SK-N-MC (cell line): ENCODE results near the gene PPP2R2C.

Experiments used
- DNase-seq: peaks from one replicate; pipeline ENCODE4 v3.0.0-alpha.2; 2011; ENCODE audit warnings: low read depth, low spot score
- H3K27ac ChIP-seq: fragments of 200-600 bp; sonication (generic); 2 replicates; pipeline ENCODE4 v1.5.1; 2016; ENCODE audit warnings: mixed run types
- H3K36me3 ChIP-seq: fragments of 200-600 bp; sonication (generic); 2 replicates; pipeline ENCODE4 v1.6.1; 2017; ENCODE audit warnings: antibody characterized with exemption, low read length, mixed read lengths; ENCODE audit not compliant: insufficient read depth
- H3K4me3 ChIP-seq: fragments of 200-600 bp; sonication (generic); 2 replicates; pipeline ENCODE4 v1.5.1; 2016
- H3K9ac ChIP-seq: fragments of 200-600 bp; sonication (generic); 2 replicates; pipeline ENCODE4 v1.8.0; 2017; ENCODE audit warnings: mixed run types, mixed read lengths; ENCODE audit not compliant: insufficient read length
- H3K9me3 ChIP-seq: fragments of 200-600 bp; sonication (generic); 2 replicates; pipeline ENCODE4 v1.6.1; 2017; ENCODE audit warnings: low read depth, mild to moderate bottlenecking, antibody characterized with exemption, low read length, moderate library complexity, mixed read lengths
- EZH2 ChIP-seq: fragments of 200-600 bp; sonication (generic); IDR thresholded peaks from one replicate; pipeline ENCODE4 v1.6.1; 2017; ENCODE audit warnings: antibody characterized with exemption
- FOXP2 ChIP-seq: optimal IDR thresholded peaks from 2 replicates; pipeline ENCODE3; 2011; ENCODE audit warnings: mild to moderate bottlenecking, moderate library complexity; ENCODE audit not compliant: insufficient read depth; ENCODE audit errors: extremely low read length, control extremely low read depth
- POLR2AphosphoS5 ChIP-seq: IDR thresholded peaks from 2 replicates; pipeline ENCODE4 v1.6.1; 2012; ENCODE audit warnings: mild to moderate bottlenecking, low read depth, low read length, borderline replicate concordance

Gene PPP2R2C

GRCh38 chr4:6278801-6279197, 193.6 kb downstream of the PPP2R2C start:
- Histone ChIP-seq H3K36me3 (no peaks in the 10 kb centered on the region), H3K4me3 (no peak overlapping the region), H3K9ac (no peak overlapping the region), H3K9me3 (no peaks in the 10 kb centered on the region), H3K27ac (no peak overlapping the region)
- DNase-seq = no peak
- TF ChIP-seq EZH2 (no peak), POLR2AphosphoS5 (no peak), FOXP2 (no peak)

- Histone ChIP-seq H3K27ac (no peak overlapping the region), H3K9me3 (no peaks in the 10 kb centered on the region), H3K36me3 (no peaks in the 10 kb centered on the region), H3K9ac (no peak overlapping the region), H3K4me3 (no peak overlapping the region)
- no peak for DNase-seq
- TF ChIP-seq FOXP2 (no peak), POLR2AphosphoS5 (no peak), EZH2 (no peak)
These were observed 194.2 kb downstream of the PPP2R2C start for GRCh38 chr4:6277935-6278800.

- Histone ChIP-seq H3K27ac (no peak overlapping the region), H3K4me3 (no peak overlapping the region), H3K9me3 (no peaks in the 10 kb centered on the region), H3K36me3 (no peaks in the 10 kb centered on the region), H3K9ac (no peak overlapping the region)
- DNase-seq = no peak
- TF ChIP-seq POLR2AphosphoS5 = no peak
- TF ChIP-seq FOXP2 = no peak
- TF ChIP-seq EZH2 = no peak
These were observed 195.1 kb downstream of the PPP2R2C start for GRCh38 chr4:6277139-6277802.

GRCh38 chr4:6275898-6276806, 196.3 kb downstream of the PPP2R2C start:
- DNase-seq = no peak
- no peak overlapping the region for H3K9ac ChIP-seq
- no peaks in the 10 kb centered on the region for H3K36me3 ChIP-seq
- no peaks in the 10 kb centered on the region for H3K9me3 ChIP-seq
- no peak for TF ChIP-seq POLR2AphosphoS5
- TF ChIP-seq EZH2 = no peak
- no peak for TF ChIP-seq FOXP2
- no peak overlapping the region for H3K4me3 ChIP-seq
- no peak overlapping the region for H3K27ac ChIP-seq

GRCh38 chr4:6275351-6275750, 197.1 kb downstream of the PPP2R2C start:
- no peak overlapping the region for H3K27ac ChIP-seq
- no peak for DNase-seq
- no peak overlapping the region for H3K9ac ChIP-seq
- no peaks in the 10 kb centered on the region for H3K36me3 ChIP-seq
- H3K4me3 ChIP-seq = no peak overlapping the region
- no peak for TF ChIP-seq POLR2AphosphoS5
- TF ChIP-seq FOXP2 = no peak
- no peak for TF ChIP-seq EZH2
- no peaks in the 10 kb centered on the region for H3K9me3 ChIP-seq

- no peak for DNase-seq
- no peak overlapping the region for H3K9ac ChIP-seq
- TF ChIP-seq POLR2AphosphoS5 (no peak), FOXP2 (no peak), EZH2 (no peak)
- no peak overlapping the region for H3K27ac ChIP-seq
- H3K4me3 ChIP-seq = no peak overlapping the region
- no peaks in the 10 kb centered on the region for H3K36me3 ChIP-seq
- H3K9me3 ChIP-seq = no peaks in the 10 kb centered on the region
These were observed 198.8 kb downstream of the PPP2R2C start for GRCh38 chr4:6273661-6273990.

- Histone ChIP-seq H3K36me3 (no peaks in the 10 kb centered on the region), H3K4me3 (no peak overlapping the region), H3K9me3 (no peaks in the 10 kb centered on the region), H3K9ac (no peak overlapping the region), H3K27ac (no peak overlapping the region)
- TF ChIP-seq EZH2 (no peak), FOXP2 (no peak), POLR2AphosphoS5 (no peak)
- DNase-seq = no peak
These were observed 199.4 kb downstream of the PPP2R2C start for GRCh38 chr4:6272863-6273660.
